Cardiac fibroblast (primary cell): ENCODE data around the gene ARPC1A.

Experiments used
- DNase-seq, 2 donors: peaks; one replicate each; pipeline versions ENCODE4 v3.0.0 to v3.0.0-alpha.2; 2010; ENCODE audit warnings: low read depth in 2 of 2
- H3K4me3 ChIP-seq, 2 donors: replicated peaks in 1 of 2; 1 replicate in 1 of 2; 2 replicates in 1 of 2; pipeline ENCODE4 v1.5.1; 2011; ENCODE audit warnings: low read depth in 2 of 2, low read length in 2 of 2, mild to moderate bottlenecking in 2 of 2, moderate library complexity in 1 of 2
- TF ChIP-seq, protein P1 (sequence below): IDR thresholded peaks from one replicate; pipeline ENCODE4 v1.5.1; 2011; ENCODE audit warnings: low read depth, mild to moderate bottlenecking, low read length, inconsistent platforms

ARPC1A gene

DNA sequence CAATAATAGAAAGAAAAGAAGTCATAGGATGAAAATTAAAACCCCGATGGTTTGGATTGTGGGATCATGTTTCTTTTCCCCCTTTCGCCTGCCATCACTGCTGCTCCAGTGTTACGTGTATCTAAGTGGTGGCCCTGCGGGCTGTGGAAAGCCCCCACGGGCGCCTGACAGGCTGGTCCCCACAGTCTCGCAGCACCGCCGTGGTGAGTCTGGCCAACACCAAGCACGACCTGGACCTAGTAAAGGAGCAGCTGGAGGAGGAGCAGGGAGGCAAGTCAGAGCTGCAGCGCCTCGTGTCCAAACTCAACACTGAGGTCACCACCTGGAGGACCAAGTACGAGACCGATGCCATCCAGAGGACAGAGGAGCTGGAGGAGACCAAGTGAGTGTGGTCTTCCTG lies 33.6 kb upstream of the ARPC1A start:
- TF ChIP-seq, protein P1, sequence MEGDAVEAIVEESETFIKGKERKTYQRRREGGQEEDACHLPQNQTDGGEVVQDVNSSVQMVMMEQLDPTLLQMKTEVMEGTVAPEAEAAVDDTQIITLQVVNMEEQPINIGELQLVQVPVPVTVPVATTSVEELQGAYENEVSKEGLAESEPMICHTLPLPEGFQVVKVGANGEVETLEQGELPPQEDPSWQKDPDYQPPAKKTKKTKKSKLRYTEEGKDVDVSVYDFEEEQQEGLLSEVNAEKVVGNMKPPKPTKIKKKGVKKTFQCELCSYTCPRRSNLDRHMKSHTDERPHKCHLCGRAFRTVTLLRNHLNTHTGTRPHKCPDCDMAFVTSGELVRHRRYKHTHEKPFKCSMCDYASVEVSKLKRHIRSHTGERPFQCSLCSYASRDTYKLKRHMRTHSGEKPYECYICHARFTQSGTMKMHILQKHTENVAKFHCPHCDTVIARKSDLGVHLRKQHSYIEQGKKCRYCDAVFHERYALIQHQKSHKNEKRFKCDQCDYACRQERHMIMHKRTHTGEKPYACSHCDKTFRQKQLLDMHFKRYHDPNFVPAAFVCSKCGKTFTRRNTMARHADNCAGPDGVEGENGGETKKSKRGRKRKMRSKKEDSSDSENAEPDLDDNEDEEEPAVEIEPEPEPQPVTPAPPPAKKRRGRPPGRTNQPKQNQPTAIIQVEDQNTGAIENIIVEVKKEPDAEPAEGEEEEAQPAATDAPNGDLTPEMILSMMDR, result no peak
- no peak for DNase-seq

GRCh38 chr7:99293167-99293566 lies 32.5 kb upstream of the ARPC1A start:
- H3K4me3 ChIP-seq, result no peak overlapping the region
- TF ChIP-seq, protein P1, result no peak
- DNase-seq, result no peak

More for the DNA sequence above, 33.6 kb upstream of the ARPC1A start:
- no peak overlapping the region for H3K4me3 ChIP-seq

DNA sequence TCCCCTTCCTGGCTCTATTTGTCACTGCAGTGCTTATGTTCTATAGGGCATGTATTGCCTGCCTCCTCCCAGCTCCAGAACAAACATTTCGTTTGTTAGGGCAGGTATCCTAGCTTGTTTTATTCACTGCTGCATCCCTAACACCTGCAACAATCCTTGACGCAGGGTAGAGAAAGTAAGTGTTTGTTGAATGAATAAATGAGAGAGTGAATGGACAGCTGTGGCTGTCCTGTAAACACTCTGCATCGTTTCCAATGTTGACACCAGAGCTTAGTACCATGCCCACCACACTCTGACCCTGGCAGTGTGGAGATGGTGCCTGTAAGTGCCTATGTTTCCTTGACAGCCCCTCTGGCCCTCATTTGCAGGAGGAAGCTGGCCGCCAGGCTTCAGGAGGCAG lies 32.0 kb upstream of the ARPC1A start:
- DNase-seq, result no peak
- TF ChIP-seq, protein P1, result no peak
- no peak overlapping the region for H3K4me3 ChIP-seq

- DNase-seq, result no peak
- no peak overlapping the region for H3K4me3 ChIP-seq
- TF ChIP-seq, protein P1, result no peak
Measured at GRCh38 chr7:99296471-99296870, 29.2 kb upstream of the ARPC1A start.

DNA sequence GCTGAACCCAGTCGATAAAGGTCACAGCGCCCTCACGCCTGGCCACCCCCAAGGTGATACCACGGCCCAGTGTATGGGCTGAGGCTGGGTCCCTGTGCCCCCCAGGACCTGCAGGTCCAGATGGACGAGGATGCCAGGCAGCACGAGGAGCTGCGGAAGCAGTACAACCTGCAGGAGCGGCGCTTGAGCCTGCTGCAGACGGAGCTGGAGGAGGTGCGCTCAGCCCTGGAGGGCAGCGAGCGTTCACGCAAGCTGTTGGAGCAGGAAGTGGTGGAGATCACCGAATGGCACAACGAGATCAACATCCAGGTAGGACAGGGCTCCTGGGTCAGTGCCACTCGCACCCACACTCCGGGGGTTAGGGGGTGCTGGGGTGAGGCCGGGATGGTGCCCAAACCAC lies 24.2 kb upstream of the ARPC1A start:
- TF ChIP-seq, protein P1, result no peak
- no peak overlapping the region for H3K4me3 ChIP-seq
- DNase-seq, result no peak

GRCh38 chr7:99305473-99306260 lies 20.0 kb upstream of the ARPC1A start:
- H3K4me3 ChIP-seq, result no peak overlapping the region
- TF ChIP-seq, protein P1, result no peak
- DNase-seq, result no peak
